KOPT-K1 (cell line): Measurements from ENCODE around the gene TTC12.

ENCODE experiments used
- H3K27ac ChIP-seq: fragments of 200-600 bp; sonication (generic); 2 replicates; pipeline ENCODE4 v1.5.1; 2016; ENCODE audit warnings: antibody characterized with exemption, mild to moderate bottlenecking, low read depth, low read length; ENCODE audit not compliant: poor library complexity, severe bottlenecking
- H3K36me3 ChIP-seq: fragments of 200-600 bp; sonication (generic); 2 replicates; pipeline ENCODE4 v1.5.1; 2017; ENCODE audit warnings: antibody characterized with exemption, mild to moderate bottlenecking, low read length, moderate library complexity; ENCODE audit not compliant: insufficient read depth
- H3K9me3 ChIP-seq: fragments of 200-600 bp; sonication (generic); 2 replicates; pipeline ENCODE4 v1.5.1; 2017; ENCODE audit warnings: antibody characterized with exemption, low read length, mild to moderate bottlenecking; ENCODE audit not compliant: insufficient read depth, poor library complexity, severe bottlenecking

TTC12 gene

DNA sequence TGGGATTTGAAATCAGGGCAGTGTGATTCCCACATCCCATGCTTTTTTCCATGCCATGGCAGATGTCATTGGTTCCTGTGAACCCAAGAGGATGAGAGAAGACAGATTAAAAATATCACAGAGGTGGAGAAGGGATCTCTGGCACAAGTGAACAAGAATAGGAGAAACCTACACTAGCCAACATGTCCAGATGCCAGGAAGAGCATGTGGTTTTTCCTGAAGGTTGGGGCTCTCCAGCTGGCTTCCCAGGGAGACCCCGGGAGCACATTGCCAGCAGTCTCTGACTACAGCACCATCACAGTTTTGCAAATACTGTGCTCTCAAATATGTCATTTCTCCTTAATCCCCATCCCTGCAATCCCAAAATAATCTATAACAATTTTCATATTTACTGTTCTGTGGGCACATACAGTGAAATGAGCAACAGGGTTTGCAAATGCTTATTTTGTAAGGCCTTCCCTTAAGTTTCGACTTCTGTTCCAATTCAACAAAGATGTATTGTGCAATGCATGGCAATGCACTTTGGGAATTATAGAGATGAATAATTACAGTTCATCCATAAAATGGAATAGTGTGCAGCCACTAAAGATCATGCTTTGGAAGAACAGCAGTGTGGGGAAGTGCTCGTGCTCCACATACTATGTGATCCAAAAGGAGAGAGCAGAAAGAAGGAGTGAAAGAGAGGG lies 78.0 kb downstream of the TTC12 start:
- H3K9me3 ChIP-seq = no peaks in the 10 kb centered on the region

DNA sequence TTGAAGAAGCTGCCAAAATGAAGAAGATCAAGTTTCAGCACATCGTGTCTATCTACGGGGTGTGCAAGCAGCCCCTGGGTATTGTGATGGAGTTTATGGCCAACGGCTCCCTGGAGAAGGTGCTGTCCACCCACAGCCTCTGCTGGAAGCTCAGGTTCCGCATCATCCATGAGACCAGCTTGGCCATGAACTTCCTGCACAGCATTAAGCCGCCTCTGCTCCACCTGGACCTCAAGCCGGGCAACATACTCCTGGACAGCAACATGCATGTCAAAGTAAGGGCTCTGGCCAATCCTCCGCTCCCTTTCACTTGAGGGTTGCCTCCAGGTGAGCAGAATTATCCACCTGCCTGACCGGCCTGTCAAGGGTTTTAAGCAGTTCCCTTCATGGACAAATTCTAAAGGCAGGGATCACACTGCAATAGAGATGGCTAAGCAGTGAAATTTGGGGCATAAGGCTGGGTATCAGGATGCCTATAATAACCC lies 79.2 kb downstream of the TTC12 start:
- Histone ChIP-seq H3K36me3 (no peaks in the 10 kb centered on the region), H3K9me3 (no peaks in the 10 kb centered on the region), H3K27ac (no peak overlapping the region)

More for the DNA sequence above, 78.0 kb downstream of the TTC12 start:
- Histone ChIP-seq H3K27ac (no peak overlapping the region), H3K36me3 (no peaks in the 10 kb centered on the region)

DNA sequence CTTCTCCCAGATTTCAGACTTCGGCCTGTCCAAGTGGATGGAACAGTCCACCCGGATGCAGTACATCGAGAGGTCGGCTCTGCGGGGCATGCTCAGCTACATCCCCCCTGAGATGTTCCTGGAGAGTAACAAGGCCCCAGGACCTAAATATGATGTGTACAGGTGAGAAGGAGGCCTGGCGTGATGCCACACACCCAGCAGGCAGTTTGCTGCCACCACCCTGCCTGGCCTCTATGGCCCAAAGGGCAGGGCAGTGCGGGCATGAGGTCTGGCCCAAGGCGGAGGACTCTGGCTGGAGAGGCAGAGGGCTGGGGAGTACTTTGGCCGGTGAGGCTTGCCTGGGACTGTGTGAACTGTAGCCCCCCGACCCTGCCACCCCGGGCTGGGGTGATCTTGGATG lies 80.5 kb downstream of the TTC12 start:
- H3K9me3 ChIP-seq = no peaks in the 10 kb centered on the region
- H3K27ac ChIP-seq = no peak overlapping the region
- H3K36me3 ChIP-seq = no peaks in the 10 kb centered on the region

DNA sequence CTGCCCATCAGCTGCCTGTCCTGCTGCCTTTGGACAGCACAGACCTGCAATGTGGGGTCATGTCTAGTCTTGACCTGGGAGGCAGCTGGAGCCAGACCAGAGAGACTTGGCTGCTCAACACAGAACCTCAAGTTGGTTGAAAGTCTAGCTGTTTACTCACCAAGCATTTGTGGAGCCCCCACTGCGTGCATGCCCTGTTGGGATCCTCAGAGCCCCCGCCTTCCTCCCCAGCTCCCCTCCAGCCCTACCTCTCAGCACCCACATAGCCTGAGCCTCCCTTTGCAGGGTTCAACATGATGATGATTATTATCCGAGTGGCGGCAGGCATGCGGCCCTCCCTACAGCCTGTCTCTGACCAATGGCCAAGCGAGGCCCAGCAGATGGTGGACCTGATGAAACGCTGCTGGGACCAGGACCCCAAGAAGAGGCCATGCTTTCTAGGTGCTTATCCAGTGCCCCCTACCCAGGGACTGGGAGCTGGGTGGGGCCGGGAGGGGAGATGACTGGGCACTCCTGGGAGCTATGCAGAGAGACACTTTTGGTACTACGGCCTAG lies 81.5 kb downstream of the TTC12 start:
- H3K27ac ChIP-seq = no peak overlapping the region

DNA sequence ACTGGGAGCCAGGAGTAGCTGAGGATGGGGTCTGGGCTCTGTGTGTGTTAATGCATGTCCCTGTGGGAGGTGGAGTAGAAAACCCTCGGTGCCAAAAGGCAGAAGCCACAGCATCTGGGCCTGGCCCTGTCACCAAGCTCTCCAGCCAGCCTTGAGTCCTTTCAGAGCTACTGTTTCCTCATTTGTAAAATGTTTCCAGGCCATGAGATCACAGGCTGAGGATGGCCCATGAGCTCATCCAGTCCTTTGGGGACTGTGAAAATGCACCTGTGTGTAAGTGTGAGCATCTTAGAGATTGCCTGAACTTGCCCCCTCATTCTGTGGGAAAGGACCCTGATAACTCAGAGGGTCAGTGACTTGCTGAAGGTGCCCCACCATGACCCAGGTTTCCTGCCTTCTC lies 82.3 kb downstream of the TTC12 start:
- H3K9me3 ChIP-seq = no peaks in the 10 kb centered on the region
- H3K27ac ChIP-seq = no peak overlapping the region
- H3K36me3 ChIP-seq = no peaks in the 10 kb centered on the region

More for the DNA sequence above, 81.5 kb downstream of the TTC12 start:
- no peaks in the 10 kb centered on the region for H3K36me3 ChIP-seq
- no peaks in the 10 kb centered on the region for H3K9me3 ChIP-seq

DNA sequence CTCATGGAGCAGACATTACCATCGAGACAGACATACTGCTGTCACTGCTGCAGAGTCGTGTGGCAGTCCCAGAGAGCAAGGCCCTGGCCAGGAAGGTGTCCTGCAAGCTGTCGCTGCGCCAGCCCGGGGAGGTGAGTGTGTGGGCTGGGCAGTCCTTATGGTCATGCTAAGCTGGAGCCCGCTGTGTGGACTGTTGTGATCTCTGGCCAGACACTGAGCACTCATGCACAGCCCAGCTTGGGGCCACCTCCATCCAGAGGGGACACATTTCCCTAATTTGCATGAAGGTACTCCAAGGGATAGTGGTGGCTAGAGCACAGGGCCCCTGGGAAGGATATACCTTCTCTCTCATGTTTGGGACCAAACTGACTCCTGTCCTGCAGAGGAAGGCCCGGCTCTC lies 82.8 kb downstream of the TTC12 start:
- no peaks in the 10 kb centered on the region for H3K9me3 ChIP-seq
- no peak overlapping the region for H3K27ac ChIP-seq

DNA sequence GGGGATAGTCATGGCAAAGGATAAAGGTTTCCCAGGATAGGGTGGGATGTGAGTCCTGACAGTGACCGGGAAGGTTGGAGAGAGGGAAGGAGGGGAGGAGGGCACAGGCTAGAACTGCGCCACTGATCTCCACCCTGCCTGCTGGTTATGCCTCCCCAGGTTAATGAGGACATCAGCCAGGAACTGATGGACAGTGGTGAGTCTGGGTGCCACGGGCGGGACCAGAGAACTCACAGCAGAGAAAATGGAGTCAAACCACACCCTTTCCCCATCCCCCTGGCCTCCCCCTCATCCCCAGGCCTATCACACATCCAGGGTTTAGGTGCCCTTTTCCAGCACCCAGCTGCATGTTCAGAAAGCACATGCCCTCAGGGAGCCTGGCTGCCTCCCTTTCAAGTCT lies 83.4 kb downstream of the TTC12 start:
- no peaks in the 10 kb centered on the region for H3K36me3 ChIP-seq
- no peak overlapping the region for H3K27ac ChIP-seq
- H3K9me3 ChIP-seq = no peaks in the 10 kb centered on the region

More for the DNA sequence above, 82.8 kb downstream of the TTC12 start:
- H3K36me3 ChIP-seq = no peaks in the 10 kb centered on the region

DNA sequence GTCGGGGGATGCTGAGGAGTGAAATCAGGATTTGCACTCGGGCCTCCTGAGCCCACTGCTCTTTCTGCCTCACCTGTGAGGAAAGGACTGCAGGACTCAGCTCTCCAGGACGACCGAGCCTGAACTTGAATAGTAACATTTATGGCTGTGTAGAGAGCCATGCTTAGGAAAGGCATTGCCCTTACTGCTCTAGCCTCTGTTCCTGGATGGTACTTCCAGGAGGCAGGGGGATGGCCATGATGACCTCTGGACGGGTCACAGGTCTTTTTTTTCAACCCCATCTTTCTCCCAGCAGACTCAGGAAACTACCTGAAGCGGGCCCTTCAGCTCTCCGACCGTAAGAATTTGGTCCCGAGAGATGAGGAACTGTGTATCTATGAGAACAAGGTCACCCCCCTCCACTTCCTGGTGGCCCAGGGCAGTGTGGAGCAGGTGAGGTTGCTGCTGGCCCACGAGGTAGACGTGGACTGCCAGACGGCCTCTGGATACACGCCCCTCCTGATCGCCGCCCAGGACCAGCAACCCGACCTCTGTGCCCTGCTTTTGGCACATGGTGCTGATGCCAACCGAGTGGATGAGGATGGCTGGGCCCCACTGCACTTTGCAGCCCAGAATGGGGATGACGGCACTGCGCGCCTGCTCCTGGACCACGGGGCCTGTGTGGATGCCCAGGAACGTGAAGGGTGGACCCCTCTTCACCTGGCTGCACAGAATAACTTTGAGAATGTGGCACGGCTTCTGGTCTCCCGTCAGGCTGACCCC lies 84.5 kb downstream of the TTC12 start:
- Histone ChIP-seq H3K27ac (no peak overlapping the region), H3K36me3 (no peaks in the 10 kb centered on the region), H3K9me3 (no peaks in the 10 kb centered on the region)

DNA sequence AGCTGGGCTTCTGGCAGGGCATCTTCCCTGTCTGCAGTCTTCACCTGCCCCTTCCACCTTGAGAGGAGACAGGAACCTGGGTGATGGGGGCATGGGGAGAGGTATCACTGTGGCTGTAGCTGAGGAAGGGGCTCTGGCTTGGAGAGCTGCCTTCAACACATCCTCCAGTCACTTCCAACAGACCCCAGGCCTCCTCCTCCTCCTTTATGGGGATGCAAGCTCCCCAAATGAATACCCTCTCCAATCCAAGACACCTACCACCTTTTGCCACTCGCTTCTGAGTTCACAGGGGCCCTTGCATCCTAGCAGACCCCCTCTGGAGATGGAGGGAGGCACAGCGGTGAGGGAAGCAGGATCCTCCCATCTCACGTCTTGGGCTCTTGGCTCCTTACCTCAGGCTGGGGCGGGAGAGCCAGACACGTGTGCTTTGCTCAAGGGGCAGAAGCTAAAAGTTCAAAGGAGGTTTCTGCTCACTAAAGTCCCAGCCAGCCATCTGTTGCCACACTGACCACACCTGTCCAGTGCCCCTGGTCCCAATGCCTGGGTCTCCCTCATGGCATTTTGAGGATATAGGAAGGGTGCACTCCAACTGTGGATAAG lies 86.3 kb downstream of the TTC12 start:
- H3K36me3 ChIP-seq = no peaks in the 10 kb centered on the region
- no peaks in the 10 kb centered on the region for H3K9me3 ChIP-seq
- H3K27ac ChIP-seq = no peak overlapping the region

DNA sequence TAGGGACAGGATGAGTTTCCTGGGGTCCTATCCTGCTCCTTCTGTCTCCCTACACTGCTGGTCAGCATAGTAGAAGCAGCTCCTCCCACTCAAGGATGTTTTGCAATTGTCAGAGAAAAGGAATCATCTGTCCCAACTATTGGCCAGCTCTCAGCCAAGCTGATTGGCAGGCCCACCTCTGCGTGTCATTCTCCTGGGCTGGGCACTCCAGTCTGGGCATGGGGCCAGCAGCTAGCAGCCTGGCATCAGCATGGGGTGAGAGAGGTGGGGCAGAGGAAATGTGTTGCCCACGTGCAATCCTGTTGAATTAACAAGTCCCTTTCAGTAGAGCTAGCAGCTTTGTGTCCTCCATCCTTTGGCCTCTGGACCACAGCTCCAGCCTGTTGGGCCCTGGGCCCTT lies 87.3 kb downstream of the TTC12 start:
- H3K9me3 ChIP-seq = no peaks in the 10 kb centered on the region
- H3K36me3 ChIP-seq = no peaks in the 10 kb centered on the region
- no peak overlapping the region for H3K27ac ChIP-seq

DNA sequence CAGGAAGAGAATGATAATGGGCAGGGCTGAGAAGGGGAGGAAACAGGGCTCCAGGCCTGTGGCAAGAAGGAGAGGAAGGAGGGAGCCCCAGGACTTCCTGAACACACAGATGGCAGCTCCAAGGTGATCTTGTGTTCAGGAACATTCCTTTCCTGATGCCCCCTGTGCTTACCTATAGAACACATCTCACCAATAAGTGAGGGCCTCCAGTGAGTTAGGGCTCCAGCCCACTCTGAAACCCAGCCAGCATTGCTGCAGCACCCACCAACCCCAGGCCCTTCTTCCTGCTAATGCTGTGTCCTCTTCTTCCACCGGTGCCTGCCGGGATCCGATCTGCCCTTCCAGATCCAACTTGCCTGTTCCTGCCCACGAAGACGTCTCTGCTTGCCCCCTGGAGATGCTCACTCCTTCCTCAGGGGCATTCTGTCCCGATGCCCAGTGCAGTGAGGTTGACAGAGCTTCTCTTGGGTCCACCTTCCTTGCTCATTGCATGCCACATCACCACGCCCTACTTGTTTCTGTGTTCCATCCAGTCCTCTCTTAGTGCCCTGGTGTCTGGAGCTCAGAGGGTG lies 90.6 kb downstream of the TTC12 start:
- H3K9me3 ChIP-seq = no peaks in the 10 kb centered on the region
- H3K36me3 ChIP-seq = no peaks in the 10 kb centered on the region
- H3K27ac ChIP-seq = no peak overlapping the region

DNA sequence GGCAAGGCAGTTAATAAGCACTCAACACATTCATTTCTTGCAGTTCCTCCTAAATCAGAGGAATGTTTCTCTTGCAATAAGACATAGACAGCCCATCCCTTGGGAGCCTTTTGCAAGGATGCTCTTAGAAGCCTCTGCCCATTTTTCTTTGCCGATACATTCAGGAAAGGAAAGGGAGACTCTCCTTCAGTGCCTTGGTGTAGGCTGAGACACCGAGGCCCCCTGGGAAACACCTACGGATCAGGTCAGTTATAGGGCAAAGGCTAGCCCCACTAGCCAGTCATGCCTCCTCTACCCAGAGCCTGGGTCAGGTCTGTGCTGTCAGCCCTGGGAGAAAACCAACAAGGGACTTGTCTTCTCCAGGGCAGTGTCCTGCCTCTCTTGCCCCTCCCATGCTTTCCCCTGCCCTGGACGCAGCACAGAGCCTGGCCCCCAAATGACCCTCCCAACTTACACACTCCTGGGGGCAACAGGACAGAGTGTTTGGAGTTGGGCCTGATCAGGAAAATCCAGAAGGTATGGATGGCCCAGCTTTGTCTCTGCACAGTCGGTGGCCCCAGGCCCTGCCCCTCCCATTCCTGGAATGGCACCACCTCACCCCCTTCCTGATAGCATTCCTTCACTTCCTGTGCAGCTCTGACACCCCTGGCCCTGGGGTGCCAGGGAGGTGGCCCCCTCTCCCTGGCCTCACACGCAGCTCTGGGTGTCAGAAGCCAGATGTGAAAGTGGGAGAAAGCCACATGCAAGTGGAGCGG lies 91.5 kb downstream of the TTC12 start:
- no peaks in the 10 kb centered on the region for H3K9me3 ChIP-seq
- H3K27ac ChIP-seq = no peak overlapping the region
- no peaks in the 10 kb centered on the region for H3K36me3 ChIP-seq

DNA sequence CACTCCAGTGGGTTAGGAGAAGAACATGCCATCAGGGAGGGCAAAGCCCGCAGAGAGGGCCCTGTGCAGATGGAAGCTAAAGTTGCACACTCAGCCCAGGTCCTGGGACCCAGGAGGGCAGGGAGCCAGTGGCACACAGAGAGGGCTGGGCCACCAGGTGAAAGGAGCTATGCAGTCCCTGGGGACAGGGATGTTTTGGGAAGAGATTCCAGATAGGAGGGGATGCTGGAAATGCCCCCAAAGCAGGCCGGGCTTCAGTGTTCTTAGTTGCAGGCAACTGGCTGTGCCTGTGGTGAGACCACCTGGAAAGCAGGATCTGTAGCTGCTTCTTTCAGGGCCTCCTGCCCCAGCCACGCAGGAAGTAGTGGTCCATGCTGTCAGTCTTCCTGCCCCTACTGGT lies 92.8 kb downstream of the TTC12 start:
- Histone ChIP-seq H3K27ac (no peak overlapping the region), H3K9me3 (no peaks in the 10 kb centered on the region), H3K36me3 (no peaks in the 10 kb centered on the region)

DNA sequence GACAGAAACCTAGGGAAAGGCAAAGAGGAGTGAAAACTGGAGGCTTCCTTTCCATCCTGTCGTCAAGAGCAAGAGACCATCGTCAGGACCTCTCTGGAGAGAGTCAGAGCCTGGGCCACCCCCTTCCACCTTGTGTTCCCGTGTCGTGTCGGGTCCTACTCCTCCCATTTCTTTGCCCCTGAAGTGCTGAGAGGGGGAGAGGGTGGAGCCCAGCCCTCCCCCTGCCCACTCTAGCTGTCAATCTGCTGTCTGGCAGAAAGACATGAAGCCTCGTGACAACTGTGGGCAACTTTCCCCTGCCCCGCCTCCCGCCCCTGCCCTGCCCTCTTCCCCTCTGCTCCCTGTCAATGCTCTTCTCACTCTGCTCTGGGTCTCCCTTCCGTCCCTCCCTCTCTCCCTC lies 93.8 kb downstream of the TTC12 start:
- Histone ChIP-seq H3K36me3 (no peaks in the 10 kb centered on the region), H3K27ac (no peak overlapping the region), H3K9me3 (no peaks in the 10 kb centered on the region)
